HEK293 (cell line): ENCODE results near the gene CDC37.

Source experiments
- ZNF335 ChIP-seq: fragments of 450-650 bp; formaldehyde crosslinking; conservative IDR thresholded peaks from 2 replicates; pipeline ENCODE4 v1.5.1; 2016; ENCODE audit warnings: missing biosample characterization, missing genetic modification characterization
- ZNF423 ChIP-seq: fragments of 450-650 bp; formaldehyde crosslinking; IDR thresholded peaks from 2 replicates; pipeline ENCODE4 v1.5.1; 2016; ENCODE audit warnings: missing biosample characterization, missing genetic modification characterization
- ZNF48 ChIP-seq: fragments of 450-650 bp; formaldehyde crosslinking; IDR thresholded peaks from 2 replicates; pipeline ENCODE4 v1.5.1; 2016; ENCODE audit warnings: missing biosample characterization, missing genetic modification characterization
- ZNF555 ChIP-seq: fragments of 450-650 bp; formaldehyde crosslinking; conservative IDR thresholded peaks from 2 replicates; pipeline ENCODE4 v1.5.1; 2017; ENCODE audit warnings: missing biosample characterization, mild to moderate bottlenecking, missing genetic modification characterization, inconsistent platforms

DNA sequence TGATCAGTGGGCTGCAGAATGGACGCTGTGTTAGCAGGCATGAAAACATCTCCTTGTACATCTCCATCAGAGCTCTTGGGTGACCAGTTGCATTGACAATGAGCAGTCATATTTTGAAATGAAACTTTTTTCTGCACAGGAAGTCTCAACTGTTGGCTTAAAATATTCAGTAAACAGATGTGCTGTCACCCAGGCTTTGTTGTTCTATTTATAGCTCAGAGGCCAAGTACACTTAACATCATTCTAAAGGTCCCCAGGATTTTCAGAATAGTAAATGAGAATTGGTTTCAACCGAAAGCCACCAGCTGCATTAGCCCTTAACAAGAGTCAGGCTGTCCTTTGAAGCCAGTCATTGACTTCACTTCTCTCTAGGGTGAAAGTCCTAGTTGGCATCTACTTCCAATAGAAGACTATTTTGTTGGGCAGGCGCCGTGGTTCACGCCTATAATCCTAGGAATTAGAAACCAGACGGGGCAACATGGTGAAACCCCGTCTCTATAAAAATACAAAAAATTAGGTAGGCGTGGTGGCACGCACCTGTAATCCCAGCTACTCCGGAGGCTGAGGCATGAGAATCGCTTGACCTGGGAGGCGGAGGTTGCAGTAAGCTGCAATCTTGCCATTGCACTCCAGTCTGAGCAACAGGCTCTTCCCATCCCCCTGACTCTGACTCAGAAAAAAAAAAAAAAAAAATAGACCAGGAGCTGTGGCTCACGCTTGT, 9.1 kb upstream of the CDC37 start:
- TF ChIP-seq ZNF335 (tag by site-specific recombination) (no peak), ZNF423 (no peak), ZNF555 (no peak), ZNF48 (tag by site-specific recombination) (no peak)
